ENCODE results near the gene TEX29.

Gene TEX29

GRCh38 chr13:111278743-111279652 lies 41.4 kb upstream of the TEX29 start:
- no peaks in the 10 kb centered on the region for H4K20me1 ChIP-seq (ENCODE audit: insufficient read depth, low read length, poor library complexity, severe bottlenecking)
- H2AFZ ChIP-seq (ENCODE audit: low read length): no peak overlapping the region
- no peaks in the 10 kb centered on the region for H3K9me3 ChIP-seq (ENCODE audit: insufficient read depth, low read depth, low read length)
- H3K4me2 ChIP-seq (ENCODE audit: low read depth, low read length, poor library complexity, severe bottlenecking): no peak overlapping the region
- no peaks in the 10 kb centered on the region for H3F3A ChIP-seq (ENCODE audit: low read depth)
- H3K79me2 ChIP-seq (ENCODE audit: insufficient read depth, low read length): no peaks in the 10 kb centered on the region
- TF ChIP-seq EZH2phosphoT487 (IDR thresholded peaks at IDR 0.05; ENCODE audit: borderline replicate concordance) (no peak), CTCF (conservative IDR thresholded peaks at IDR 0.05; ENCODE audit: low read length) (no peak)
- H3K9ac ChIP-seq (ENCODE audit: low read depth, low read length, poor library complexity, severe bottlenecking): no peak overlapping the region
- H3K4me1 ChIP-seq (ENCODE audit: insufficient read depth, low read length, poor library complexity, severe bottlenecking): no peaks in the 10 kb centered on the region
- no peaks in the 10 kb centered on the region for H3K27me3 ChIP-seq (ENCODE audit: insufficient read depth, low read length, poor library complexity, severe bottlenecking)
- no peak overlapping the region for H3K4me3 ChIP-seq (ENCODE audit: low read length, poor library complexity, severe bottlenecking)
- H3K36me3 ChIP-seq (ENCODE audit: insufficient read depth, low read length): peaks cover 100% of the 10 kb centered on the region
- H3K9me2 ChIP-seq (replicated peaks; ENCODE audit: low read depth, low read length): no peaks in the 10 kb centered on the region

- no peaks in the 10 kb centered on the region for H3K9me2 ChIP-seq (replicated peaks; ENCODE audit: low read depth, low read length)
- no peaks in the 10 kb centered on the region for H3K4me1 ChIP-seq (ENCODE audit: insufficient read depth, low read length, poor library complexity, severe bottlenecking)
- no peaks in the 10 kb centered on the region for H3K9me3 ChIP-seq (ENCODE audit: insufficient read depth, low read depth, low read length)
- no peak overlapping the region for H3K9ac ChIP-seq (ENCODE audit: low read depth, low read length, poor library complexity, severe bottlenecking)
- H3K4me2 ChIP-seq (ENCODE audit: low read depth, low read length, poor library complexity, severe bottlenecking): no peak overlapping the region
- peaks cover 100% of the 10 kb centered on the region for H3K36me3 ChIP-seq (ENCODE audit: insufficient read depth, low read length)
- H3F3A ChIP-seq (ENCODE audit: low read depth): no peaks in the 10 kb centered on the region
- H4K20me1 ChIP-seq (ENCODE audit: insufficient read depth, low read length, poor library complexity, severe bottlenecking): no peaks in the 10 kb centered on the region
- H2AFZ ChIP-seq (ENCODE audit: low read length): no peak overlapping the region
- H3K79me2 ChIP-seq (ENCODE audit: insufficient read depth, low read length): 0 out of 2 replicates have a peak, but pooled peaks cover 3% of the 10 kb centered on the region
- TF ChIP-seq EZH2phosphoT487 (IDR thresholded peaks at IDR 0.05; ENCODE audit: borderline replicate concordance): no peak
- TF ChIP-seq CTCF (conservative IDR thresholded peaks at IDR 0.05; ENCODE audit: low read length): no peak
- H3K4me3 ChIP-seq (ENCODE audit: low read length, poor library complexity, severe bottlenecking): no peak overlapping the region
- no peaks in the 10 kb centered on the region for H3K27me3 ChIP-seq (ENCODE audit: insufficient read depth, low read length, poor library complexity, severe bottlenecking)
Observed at GRCh38 chr13:111280226-111280625, 40.2 kb upstream of the TEX29 start.

GRCh38 chr13:111280681-111281585 lies 39.5 kb upstream of the TEX29 start:
- no peak overlapping the region for H2AFZ ChIP-seq (ENCODE audit: low read length)
- TF ChIP-seq CTCF (conservative IDR thresholded peaks at IDR 0.05; ENCODE audit: low read length): no peak
- no peak for TF ChIP-seq EZH2phosphoT487 (IDR thresholded peaks at IDR 0.05; ENCODE audit: borderline replicate concordance)
- H3F3A ChIP-seq (ENCODE audit: low read depth): no peaks in the 10 kb centered on the region
- H3K4me2 ChIP-seq (ENCODE audit: low read depth, low read length, poor library complexity, severe bottlenecking): no peak overlapping the region
- no peak overlapping the region for H3K9ac ChIP-seq (ENCODE audit: low read depth, low read length, poor library complexity, severe bottlenecking)
- H4K20me1 ChIP-seq (ENCODE audit: insufficient read depth, low read length, poor library complexity, severe bottlenecking): no peaks in the 10 kb centered on the region
- H3K9me3 ChIP-seq (ENCODE audit: insufficient read depth, low read depth, low read length): no peaks in the 10 kb centered on the region
- H3K36me3 ChIP-seq (ENCODE audit: insufficient read depth, low read length): peaks cover 100% of the 10 kb centered on the region
- H3K27me3 ChIP-seq (ENCODE audit: insufficient read depth, low read length, poor library complexity, severe bottlenecking): no peaks in the 10 kb centered on the region
- H3K4me1 ChIP-seq (ENCODE audit: insufficient read depth, low read length, poor library complexity, severe bottlenecking): no peaks in the 10 kb centered on the region
- H3K79me2 ChIP-seq (ENCODE audit: insufficient read depth, low read length): 0 out of 2 replicates have a peak, but pooled peaks cover 3% of the 10 kb centered on the region
- no peak overlapping the region for H3K4me3 ChIP-seq (ENCODE audit: low read length, poor library complexity, severe bottlenecking)
- H3K9me2 ChIP-seq (replicated peaks; ENCODE audit: low read depth, low read length): no peaks in the 10 kb centered on the region
